ENCODE results near the gene ATE1.

DNA sequence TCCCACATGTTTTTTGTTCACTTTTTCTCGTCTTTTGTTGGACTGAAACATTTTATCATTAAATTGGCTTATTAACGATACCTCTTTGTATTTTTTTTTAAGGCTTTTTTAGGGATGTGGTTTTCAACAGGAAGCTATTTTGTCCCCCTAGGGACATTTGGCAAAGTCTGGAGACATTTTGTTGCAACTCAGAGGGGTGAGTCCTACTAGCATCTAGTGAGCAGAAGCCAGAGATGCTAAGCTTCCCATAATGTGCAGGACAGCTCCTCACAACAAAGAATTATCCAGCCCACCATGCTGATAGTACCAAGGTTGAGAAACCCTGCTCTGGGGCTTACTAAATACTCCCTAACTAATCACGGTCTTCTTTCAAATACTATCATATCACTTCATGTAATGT lies 63.2 kb downstream of the ATE1 start:
- TF ChIP-seq EP300 (IDR thresholded peaks at IDR 0.05; ENCODE audit: borderline replicate concordance): no peak
- no peak for TF ChIP-seq CEBPB (IDR thresholded peaks at IDR 0.05)
- no peak for TF ChIP-seq TAF1 (IDR thresholded peaks at IDR 0.05; ENCODE audit: low read depth)

Data from Ishikawa (cell line).